Measurements from ENCODE around the gene DIO1.
A peak's percentile ranks its signal among the peaks of the same experiment; 100 is the strongest.

Gene DIO1

DNA sequence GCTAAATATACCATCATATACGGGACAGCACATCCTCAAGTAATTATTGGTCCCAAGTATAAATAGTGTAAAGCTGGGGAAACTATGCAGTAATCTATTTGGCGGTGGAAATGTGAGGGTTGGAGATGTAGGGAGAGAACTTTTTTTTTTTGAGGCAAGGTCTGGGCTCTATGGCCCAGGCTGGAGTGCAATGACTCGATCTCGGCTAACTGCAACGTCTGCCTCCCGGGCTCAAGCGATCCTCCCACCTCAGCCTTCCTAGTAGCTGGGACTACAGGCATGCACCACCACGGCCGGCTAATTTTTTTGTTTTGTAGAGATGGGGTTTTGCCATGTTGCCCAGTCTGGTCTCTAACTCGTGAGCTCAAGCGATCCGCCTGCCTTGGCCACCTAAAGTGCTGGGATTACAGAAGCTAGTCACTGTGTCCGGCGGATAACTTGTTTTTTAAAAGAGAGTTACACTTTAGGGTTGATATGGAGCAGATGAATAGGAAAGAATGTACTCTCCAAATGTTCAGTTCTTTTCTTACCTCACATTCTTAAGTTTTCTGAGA is 49.6 kb downstream of the DIO1 start:
- no peak for DNase-seq

DNA sequence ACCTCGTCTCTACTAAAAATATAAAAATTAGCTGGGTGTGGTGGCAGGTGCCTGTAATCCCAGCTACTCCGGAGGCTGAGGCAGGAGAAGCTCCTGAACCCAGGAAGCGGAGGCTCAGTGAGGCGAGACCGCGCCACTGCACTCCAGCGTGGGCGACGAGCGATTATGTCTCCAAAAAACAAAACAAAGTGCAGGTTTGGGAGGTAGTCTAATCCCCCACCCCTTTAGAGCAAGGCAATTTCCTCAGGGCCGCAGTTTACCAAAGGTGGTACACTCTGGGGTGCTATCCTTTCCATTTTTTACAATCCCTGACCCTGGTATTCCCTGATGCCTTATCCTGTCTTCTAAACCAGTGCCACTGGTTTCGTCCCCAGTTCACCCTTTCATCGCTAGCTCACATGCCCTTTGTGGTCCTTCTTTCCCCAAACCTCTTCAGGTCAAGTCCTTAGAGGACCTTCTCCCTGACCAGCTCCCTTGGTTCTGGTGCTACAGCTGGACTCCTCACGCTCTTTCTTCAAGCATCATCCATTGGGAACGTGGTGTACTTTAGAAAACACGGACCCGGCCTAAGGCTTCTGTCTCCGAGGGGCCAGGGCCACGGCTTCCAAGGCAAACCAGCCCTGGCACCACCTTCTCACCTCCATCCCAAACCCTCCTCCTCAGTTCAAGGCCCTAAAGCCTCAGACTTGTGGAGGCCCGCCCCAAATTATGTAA is 50.6 kb downstream of the DIO1 start:
- no peak for DNase-seq

DNA sequence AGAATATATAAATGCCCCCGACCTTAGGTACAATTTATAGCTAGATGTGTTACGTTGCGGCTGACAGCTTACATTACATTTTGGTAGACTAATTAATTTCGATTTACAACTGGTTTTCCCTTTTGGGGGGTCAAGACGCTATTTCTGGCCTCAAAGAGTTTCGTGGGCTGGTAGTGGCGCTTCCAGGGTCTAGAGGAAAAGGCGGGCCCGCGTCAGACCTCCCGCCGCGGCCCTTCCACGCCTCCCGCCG is 51.1 kb downstream of the DIO1 start:
- no peak for DNase-seq

- DNase-seq: peak; percentile 99 to 100 (median 100)
These were observed 51.7 kb downstream of the DIO1 start, which contains the start of gene IFT25 for GRCh38 chr1:53945433-53946251. Gene IFT25 (minus strand): TSS chr1:53945699. CDS start chr1:53940082, 5,617 bp downstream.

GRCh38 chr1:53946252-53947171 is 52.5 kb downstream of the DIO1 start, which contains the start of gene LRRC42:
Gene LRRC42 (plus strand): TSS chr1:53946350. CDS start chr1:53952000, 5,650 bp downstream.
- peak in 2 of 4 experiments; percentile 59 to 94 for DNase-seq

DNA sequence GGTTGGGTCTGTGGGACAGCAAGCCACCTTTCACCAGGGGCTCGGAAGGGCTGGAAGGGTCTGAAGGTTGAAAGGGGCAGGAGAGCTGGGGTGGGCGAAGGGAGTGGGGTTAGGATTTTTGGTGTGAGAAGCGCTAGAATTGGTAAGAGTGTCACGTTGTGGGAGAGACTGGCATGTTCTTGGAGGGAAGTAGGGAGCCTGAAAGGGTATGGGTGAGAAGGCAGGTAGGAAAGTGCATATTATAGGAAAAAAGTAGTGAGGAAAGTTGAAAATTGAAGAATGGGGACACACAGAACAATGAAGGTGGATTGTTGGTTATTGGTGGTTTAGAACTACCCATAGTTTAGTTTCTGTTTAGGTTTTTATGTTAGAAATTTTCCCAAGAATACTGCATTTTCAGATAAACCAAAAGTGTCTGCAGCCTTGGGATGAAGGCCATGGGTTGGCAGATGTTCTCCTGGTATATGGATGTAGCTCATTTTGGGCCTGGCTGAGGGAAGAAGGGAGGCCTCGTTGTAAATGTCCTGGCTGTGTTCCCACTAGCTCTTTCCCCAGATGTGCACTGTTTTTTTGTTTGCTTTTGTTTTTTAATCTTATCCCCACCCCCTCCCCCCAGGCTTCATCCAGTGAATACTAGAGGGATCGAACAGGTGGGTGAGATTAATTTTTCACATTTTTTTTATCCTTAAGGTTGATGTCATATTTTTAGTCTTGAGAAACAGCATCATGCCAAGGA is 53.4 kb downstream of the DIO1 start:
- no peak for DNase-seq

DNA sequence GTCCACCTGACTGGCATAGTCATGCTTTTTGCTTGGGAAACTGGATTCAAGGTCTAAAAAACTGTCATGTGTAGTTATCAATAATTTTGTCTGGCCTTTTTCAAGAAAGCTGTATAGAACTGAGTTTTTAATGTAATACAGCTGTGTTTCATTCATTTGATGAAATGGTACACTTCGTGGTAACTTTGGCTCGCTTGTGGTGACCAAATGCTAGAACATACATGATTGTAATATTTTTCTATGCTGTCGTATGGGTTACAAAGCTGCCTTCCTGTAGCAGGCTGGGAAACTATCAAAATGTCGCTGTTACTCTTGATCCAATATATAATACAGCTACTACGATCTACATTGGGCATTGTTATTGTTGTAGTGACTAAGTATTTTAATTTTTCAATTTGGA is 54.3 kb downstream of the DIO1 start:
- no peak for DNase-seq

DNA sequence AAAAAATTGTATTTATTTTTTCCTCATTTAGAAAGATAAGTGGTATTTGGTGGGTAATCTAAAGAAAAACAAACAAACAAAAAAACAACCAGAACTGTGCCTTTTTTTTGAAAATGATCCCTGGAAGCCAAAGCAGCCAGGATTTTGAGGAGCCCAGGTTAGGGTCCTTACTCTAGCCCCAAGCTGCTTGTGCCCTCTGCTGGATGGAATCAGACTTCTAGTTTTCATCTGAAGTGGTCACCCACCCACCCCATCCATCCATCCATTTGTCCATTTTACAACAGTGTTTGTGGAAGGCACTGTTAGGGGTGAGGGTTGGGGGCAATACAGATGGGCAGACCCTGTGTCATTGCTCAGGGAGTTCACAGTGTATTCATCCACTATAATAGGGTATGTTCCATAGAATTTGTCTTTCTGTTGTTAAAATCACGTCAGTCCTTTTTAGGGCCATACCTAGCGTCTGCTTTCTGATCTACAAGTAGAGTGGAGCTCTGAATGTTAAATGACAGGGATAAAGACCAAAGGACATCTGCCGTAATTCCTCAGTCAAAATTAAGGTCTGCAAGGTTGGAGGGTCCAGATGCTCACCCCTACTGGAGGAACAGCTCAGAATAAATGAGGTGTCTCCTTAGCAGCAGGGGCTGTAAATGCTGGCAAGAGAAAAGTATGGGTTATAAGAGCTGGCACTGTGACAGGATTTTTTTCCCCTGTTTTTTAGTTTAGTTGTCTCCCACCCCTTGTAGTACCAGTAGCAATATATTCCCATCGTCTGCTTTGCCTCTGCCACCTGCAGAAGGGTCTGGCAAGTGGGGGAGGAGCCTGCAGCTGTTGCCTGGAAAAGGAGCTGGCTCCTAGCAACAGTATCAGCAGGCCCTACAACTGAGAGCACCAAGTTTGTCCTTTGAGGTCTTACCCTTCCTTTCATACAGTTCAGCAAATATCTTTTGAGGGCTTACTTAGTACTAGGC is 55.3 kb downstream of the DIO1 start:
- no peak for DNase-seq

DNA sequence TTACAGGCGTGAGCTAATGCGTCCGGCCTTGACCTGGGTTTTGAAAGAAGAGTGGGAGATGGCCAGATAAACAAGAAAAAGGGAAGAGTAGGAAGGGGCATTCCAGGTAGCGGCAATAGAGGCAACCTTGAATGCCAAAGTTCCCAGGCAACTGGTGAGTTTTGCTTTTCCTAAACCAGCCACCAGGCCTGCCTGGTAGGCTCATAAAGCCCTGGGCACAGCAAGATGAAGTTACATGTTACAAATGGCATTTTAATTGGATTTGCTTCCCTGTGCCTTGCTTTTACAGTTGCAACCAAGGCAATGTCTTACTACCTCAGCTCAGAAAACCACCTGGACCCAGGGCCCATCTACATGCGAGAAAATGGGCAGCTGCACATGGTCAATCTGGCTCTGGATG is 57.7 kb downstream of the DIO1 start:
- no peak for DNase-seq

GRCh38 chr1:53954128-53954527 is 60.1 kb downstream of the DIO1 start:
- no peak for DNase-seq

- DNase-seq: no peak
These were observed 62.6 kb downstream of the DIO1 start for GRCh38 chr1:53956308-53957168.

DNA sequence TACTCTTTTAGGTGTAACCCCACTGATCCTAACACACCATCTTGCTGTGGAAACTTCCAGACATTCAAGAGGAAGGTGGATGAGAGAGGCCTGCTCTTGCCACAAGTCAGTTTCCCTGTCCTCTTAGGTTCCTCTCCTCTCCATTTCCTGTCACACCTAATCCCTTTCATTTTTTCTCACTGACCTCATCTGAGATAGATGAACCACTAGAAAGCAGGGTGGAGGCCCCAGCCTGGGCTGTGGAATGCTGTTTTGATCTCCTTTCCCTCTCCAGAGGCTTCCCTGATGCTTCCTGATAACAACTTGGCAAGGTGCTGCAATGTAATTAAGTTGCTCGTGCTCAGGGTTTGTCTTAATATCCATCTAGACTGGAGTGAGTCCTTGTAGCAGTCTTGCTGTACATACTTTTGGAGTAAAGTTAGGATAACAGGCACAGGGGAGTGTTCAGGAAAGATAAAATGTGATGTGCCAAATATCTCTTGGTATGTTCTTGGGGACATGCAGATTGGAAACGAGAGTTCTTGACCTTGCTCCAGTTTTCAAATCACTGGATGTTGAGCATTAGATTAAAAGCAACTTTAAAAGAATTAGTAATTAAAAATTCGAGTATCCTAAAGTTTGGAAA is 63.3 kb downstream of the DIO1 start:
- DNase-seq: no peak

- DNase-seq: no peak
These were observed 65.8 kb downstream of the DIO1 start for GRCh38 chr1:53959664-53960250.

Data from activated naive CD4-positive, alpha-beta T cell (primary cell).